Esophagus mucosa (tissue), 1 donor: ENCODE data around the gene CDO1. TPM values are rescaled to one million over a fixed set of nuclear protein-coding genes. Genes with fewer than 3 reads are reported as not detected.

Source experiments
- ATAC-seq: fragments of 200-7000 bp; cut with Tn5 transposase; one replicate; pipeline ENCODE4 v1.9.1; 2020
- total RNA-seq: library from RNA; stranded (reverse); gene quantifications from one replicate; pipeline ENCODE4 v1.2.4, GENCODE V29; 2023
- donor health status: DM: yes; HTN: yes; CAD: no.

CDO1 gene
- total RNA-seq, 1 donor from 2014 or later = 0.20 TPM

DNA sequence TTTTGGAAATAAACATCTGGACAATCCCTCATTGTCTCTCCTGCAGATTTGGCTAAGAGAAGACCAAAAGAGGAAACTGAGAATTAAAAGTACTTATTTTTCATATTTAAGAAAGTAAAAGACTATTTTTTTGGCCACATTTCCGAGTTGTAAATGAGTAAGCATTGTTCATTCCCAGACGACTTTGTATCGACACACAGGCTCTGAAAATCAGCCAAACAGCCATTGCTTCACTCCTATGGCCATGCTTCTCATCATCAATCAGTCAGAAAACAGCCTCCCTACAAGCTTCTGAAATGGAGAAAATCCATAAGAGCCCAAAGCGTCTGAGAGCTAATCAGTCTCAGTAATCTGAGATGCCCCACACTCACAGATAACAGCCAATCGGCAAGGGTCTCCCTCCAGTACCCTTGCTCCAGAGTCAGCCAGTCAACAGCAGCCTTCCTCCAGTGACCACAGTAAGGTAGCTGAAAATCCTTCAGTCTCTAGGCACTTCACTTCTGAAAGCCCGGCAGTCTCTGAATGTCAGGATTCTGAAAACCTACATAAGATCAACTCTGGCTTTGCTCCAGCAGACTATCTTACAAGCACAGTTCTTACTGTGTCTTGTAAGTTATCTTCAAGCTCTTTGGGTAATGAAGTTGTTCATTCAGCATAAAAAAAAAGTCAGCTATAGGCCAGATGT lies 30.9 kb downstream of the CDO1 start:
- ATAC-seq = no peak

DNA sequence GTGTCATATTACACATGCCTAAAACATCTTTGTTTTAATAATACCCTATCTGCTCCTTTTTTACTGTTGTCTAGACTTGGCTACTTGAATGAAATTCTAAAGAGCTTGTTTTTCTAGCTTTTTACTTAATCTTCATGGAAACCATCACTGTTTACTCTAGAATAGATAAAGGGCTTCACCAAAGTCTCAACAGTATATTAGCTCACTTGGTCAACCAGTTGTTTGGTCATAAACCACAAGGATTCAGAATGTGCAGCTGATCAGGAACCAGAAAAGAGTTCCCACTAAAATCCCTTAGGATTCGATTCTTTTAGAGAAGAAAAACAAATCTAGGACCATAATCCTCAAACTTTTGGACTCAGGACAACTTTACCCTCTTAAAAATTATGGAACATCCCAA lies 38.0 kb downstream of the CDO1 start:
- no peak for ATAC-seq

DNA sequence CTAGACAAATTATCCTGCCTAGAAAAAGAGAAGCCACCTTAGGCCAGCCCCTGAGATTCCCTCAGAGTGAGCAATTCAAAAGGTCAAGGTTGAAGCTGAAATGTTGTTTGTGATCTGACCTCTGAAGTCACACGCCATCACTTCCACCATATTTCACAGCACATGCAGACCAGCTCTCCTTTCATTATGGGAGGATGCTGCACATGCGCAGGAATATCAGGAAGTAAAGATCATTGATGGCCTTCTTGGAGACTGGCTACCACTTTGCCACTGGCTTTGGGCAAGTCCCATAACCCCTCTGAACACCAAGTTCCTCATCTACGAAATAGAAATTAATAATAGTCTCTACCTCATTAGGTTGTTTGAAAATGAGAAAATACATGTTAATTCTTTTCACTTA lies 39.5 kb downstream of the CDO1 start:
- ATAC-seq = no peak

DNA sequence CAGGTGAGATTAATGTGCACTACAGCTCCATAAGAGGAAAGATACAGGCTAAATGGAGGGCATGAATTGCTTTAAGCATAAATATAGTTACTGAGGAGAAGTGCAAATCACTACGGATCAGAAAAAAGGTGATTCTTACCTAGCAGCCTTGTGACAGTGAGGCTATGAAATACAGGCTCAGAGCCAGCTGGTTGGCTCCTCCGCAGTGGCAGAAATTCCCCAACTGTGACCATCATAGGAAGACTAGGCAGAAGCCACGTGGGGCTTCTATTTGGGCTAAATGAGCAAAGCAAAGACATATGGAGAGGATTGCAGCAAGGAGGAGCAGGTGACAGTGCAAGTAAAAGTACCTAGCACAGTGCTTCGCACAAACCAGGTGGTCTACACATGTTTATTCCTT lies 40.5 kb downstream of the CDO1 start:
- no peak for ATAC-seq

DNA sequence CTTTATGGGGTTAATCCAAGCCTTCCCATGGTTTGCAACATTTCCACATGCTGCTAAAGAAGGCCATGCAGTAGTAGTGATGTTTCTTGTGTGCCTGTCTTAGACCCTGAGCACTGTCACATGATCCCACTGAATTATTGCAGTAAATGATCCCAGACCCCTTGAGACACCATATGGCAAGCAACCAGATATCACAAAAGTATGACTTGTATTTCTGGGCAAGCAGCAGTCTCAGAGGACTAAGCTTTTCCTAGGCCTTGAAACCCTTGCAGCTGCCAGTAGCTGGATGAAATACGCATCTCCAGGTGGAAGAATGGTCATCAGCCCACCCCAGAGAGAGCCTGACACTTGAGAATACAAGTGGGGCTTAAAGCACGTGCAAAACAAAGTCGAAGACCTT lies 41.8 kb downstream of the CDO1 start:
- no peak for ATAC-seq

DNA sequence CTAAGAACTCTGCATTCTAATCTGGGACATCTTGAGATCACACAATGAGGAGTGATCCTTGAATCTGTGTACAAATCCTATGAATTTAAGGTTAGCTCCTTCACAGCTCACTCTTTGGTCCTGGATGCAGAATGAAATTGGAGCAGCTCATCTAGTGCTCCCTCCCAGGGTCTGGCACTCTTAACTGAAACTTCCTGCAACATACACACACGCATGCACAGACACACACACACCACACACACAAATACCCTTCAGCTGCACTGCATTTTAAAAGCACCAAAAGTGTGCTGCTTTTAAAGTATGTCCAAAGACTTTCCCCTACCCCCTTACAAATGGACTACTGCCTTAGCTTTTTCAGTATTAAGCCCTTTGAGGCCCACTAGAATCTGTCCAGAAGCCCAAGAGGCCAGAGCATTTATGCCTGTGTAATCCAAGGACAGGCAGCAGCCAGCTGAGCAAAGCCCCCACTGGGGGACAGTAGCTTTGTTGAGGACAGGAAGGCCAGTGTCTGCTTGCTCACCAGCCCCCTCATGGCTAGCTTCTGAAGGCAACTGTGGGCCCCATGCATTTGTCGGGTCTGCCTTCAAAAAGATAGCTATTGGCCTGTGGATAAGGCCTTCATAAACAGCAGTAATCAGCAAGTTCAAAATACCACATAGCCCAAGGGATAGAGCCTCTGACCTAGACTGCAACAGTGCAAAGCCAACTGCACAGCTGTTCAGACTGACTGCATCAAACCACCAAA lies 43.6 kb downstream of the CDO1 start:
- no peak for ATAC-seq

DNA sequence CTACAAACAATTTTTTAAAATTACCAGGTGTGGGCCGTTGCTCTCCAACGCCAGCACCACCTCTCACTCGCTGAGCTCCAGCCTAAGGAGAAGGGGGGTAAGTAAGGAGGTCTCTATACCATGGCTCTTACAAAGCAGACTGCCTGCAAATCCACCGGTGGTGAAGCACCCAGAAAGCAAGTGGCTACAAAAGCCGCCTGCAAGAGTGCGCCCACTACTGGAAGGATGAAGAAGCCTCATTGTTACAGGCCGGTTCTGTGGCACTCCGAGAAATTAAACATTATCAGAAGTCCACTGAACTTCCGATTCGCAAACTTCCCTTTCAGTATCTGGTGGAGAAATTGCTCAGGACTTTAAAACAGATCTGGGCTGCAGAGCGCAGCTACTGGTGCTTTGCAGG lies 46.0 kb downstream of the CDO1 start:
- no peak for ATAC-seq

DNA sequence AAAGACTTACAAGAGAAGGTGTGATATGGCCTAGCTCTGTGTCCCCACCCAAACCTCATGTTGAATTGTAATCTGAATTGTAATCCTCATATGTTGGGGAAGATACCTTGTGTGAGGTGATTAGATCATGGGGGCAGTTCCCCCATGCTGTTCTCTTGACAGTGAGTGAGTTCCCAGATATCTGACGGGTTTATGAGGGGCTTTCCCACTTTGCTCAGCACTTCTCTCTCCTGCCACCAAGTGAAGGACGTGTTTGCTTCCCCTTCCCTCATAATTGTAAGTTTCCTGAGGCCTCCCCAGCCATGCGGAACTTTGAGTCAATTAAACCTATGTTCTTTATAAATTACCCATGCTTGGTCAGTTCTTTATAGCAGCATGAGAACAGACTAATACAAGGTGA lies 49.0 kb downstream of the CDO1 start:
- ATAC-seq = no peak

DNA sequence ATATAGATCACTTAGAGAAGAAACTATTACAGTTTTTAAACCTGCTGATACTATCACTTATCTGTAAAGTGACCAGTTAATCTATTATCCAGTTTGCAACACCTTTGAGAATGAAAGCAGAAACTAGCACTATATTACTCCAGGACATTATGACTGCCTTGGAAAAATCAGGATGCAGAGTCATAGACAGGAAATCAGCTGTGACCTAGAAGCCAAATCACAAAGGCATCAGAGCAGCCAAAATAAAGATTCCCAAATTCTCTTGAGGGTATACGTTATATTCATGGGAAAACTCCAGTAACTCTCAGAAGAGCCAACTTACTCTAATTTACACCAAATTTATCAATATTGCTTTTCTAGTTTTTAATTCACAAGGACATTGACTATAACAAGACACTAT lies 49.9 kb downstream of the CDO1 start:
- no peak for ATAC-seq

DNA sequence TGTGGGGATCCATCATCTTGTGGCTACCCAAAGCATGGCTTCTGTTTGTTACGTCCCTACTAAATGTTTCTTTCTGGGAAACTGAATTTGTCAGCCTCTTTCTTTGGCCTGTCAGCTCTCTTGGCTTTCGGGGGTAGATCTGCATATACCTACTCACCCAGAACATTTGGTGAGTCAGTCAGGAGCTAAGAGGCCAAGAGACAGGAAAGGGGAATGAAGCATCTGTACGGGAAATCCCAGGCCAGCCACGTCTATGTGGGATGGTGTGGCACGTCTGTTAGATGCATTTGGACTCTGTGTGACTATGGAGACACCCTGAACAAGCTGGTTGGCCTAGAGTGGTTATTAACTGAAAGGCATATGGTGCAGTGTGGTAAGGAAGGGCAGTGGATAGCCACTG lies 58.1 kb downstream of the CDO1 start:
- no peak for ATAC-seq

DNA sequence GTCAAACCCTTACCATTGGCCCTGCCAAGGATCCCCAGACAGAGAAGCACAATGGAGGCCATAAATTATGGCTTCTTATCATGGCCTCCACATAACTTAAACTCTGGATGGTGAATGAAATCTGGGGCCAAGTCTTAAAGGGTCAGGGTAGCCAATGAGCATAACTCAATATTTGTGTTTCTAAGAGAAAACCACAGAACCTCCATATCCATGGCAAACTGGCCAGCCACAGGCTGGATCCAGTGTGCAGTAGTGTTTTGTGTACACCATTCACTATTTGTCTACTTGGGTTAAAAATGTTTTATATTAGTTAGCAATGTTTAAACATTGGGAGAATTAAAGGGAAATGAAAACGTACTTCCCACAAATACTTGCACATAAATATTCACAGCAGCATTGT lies 60.8 kb downstream of the CDO1 start:
- ATAC-seq = no peak

Other genes starting within 250 kb of the CDO1 start
- gene TICAM2, start 214.2 kb downstream of the CDO1 start, total RNA-seq = 1.2 TPM
- gene TMED7, start 190.6 kb downstream of the CDO1 start, total RNA-seq = 47.2 TPM
- gene ATG12, start 24.9 kb upstream of the CDO1 start, total RNA-seq = 18.5 TPM
- gene AP3S1, start 25.3 kb upstream of the CDO1 start, total RNA-seq = 88.6 TPM
- 0.08 TPM for gene LVRN, start 145.8 kb upstream of the CDO1 start, total RNA-seq
- not detected for gene ARL14EPL, start 215.8 kb upstream of the CDO1 start, total RNA-seq